Activated naive CD8-positive, alpha-beta T cell treated with anti-CD3 and anti-CD28 coated beads, Interleukin-2, amount 10 ng/mL, durations not matched to agents 7 days and 5 days (primary cell): ENCODE measurements around the gene PODXL2. TPM values are rescaled to one million over a fixed set of nuclear protein-coding genes. Genes with fewer than 3 reads are reported as not detected.
"Not testable (repeated sequence)": the region's sequence is repeated elsewhere in the genome, so short reads cannot be mapped to it uniquely, and the experiment has no call there.

Source experiments
- ATAC-seq: fragments of 150-1000 bp; cut with Tn5 transposase; one replicate; pipeline ENCODE4 v1.10.0; 2021; ENCODE audit warnings: low read depth, moderate library complexity
- POLR2A ChIA-PET: fragments of 350-600 bp; sonication (Branson Sonifier 250); formaldehyde crosslinking; loops from one replicate; lab custom pipeline; 2021; ENCODE audit warnings: antibody characterized with exemption; lab: Charles Lee
- DNase-seq: peaks from one replicate; pipeline ENCODE4 v3.0.0; 2021
- H3K27ac Mint-ChIP-seq: one replicate; pipeline ENCODE4 v1.8.0; 2022; ENCODE audit warnings: mild to moderate bottlenecking, mixed read lengths
- H3K27me3 Mint-ChIP-seq: one replicate; pipeline ENCODE4 v1.8.0; 2022; ENCODE audit warnings: mild to moderate bottlenecking, moderate library complexity, mixed read lengths
- H3K36me3 Mint-ChIP-seq: one replicate; pipeline ENCODE4 v1.8.0; 2021; ENCODE audit warnings: mild to moderate bottlenecking, mixed read lengths
- H3K4me1 Mint-ChIP-seq: one replicate; pipeline ENCODE4 v1.8.0; 2021; ENCODE audit warnings: mixed read lengths
- H3K4me3 Mint-ChIP-seq: one replicate; pipeline ENCODE4 v1.8.0; 2022; ENCODE audit warnings: mild to moderate bottlenecking, moderate library complexity, mixed read lengths
- H3K9me3 Mint-ChIP-seq: one replicate; pipeline ENCODE4 v1.8.0; 2021; ENCODE audit warnings: mixed read lengths
- total RNA-seq, 2 experiments: library from RNA; stranded (reverse); gene quantifications; one replicate each; pipeline ENCODE4 v1.2.3, GENCODE V29; 2021

The PODXL2 gene
- total RNA-seq, 2 experiments from 2014 or later: 2.2 TPM

- no peaks in the 10 kb centered on the region for H3K36me3 Mint-ChIP-seq
- H3K27ac Mint-ChIP-seq: no peak overlapping the region
- no peaks in the 10 kb centered on the region for H3K9me3 Mint-ChIP-seq
- peaks cover 2% of the 10 kb centered on the region for H3K4me1 Mint-ChIP-seq
- no peaks in the 10 kb centered on the region for H3K27me3 Mint-ChIP-seq
- DNase-seq (no peak), ATAC-seq (no peak)
- H3K4me3 Mint-ChIP-seq: no peak overlapping the region
- POLR2A ChIA-PET: interaction anchor here (1.2 kb wide), 1 partner anchor 27 kb away, joined by 3 read pairs; no protein-coding TSS in a partner anchor
These were observed 16.5 kb downstream of the PODXL2 start for GRCh38 chr3:127645371-127646015.

- ATAC-seq (no peak), DNase-seq (no peak)
- H3K27me3 Mint-ChIP-seq: no peaks in the 10 kb centered on the region
- peaks cover 2% of the 10 kb centered on the region for H3K4me1 Mint-ChIP-seq
- H3K27ac Mint-ChIP-seq: no peak overlapping the region
- POLR2A ChIA-PET: no interaction called here
- H3K9me3 Mint-ChIP-seq: no peaks in the 10 kb centered on the region
- no peaks in the 10 kb centered on the region for H3K36me3 Mint-ChIP-seq
- H3K4me3 Mint-ChIP-seq: no peak overlapping the region
These were observed 17.6 kb downstream of the PODXL2 start for GRCh38 chr3:127646501-127647046.

GRCh38 chr3:127647166-127647844, 18.3 kb downstream of the PODXL2 start:
- no peak for DNase-seq
- H3K27me3 Mint-ChIP-seq: no peaks in the 10 kb centered on the region
- no peaks in the 10 kb centered on the region for H3K9me3 Mint-ChIP-seq
- no peak overlapping the region for H3K4me3 Mint-ChIP-seq
- no peak overlapping the region for H3K27ac Mint-ChIP-seq
- POLR2A ChIA-PET: interaction anchor here (1.2 kb wide), 2 partner anchors 25 to 49 kb away, joined by 3 read pairs; no protein-coding TSS in a partner anchor
- no peak for ATAC-seq
- peaks cover 2% of the 10 kb centered on the region for H3K4me1 Mint-ChIP-seq
- no peaks in the 10 kb centered on the region for H3K36me3 Mint-ChIP-seq

GRCh38 chr3:127647845-127648204, 18.8 kb downstream of the PODXL2 start:
- Mint-ChIP-seq H3K4me1 (peaks cover 2% of the 10 kb centered on the region), H3K36me3 (no peaks in the 10 kb centered on the region), H3K9me3 (no peaks in the 10 kb centered on the region), H3K4me3 (no peak overlapping the region), H3K27ac (no peak overlapping the region), H3K27me3 (no peaks in the 10 kb centered on the region)
- DNase-seq: no peak
- ATAC-seq: no peak
- POLR2A ChIA-PET: interaction anchor here (1.2 kb wide), 2 partner anchors 24 to 50 kb away, joined by 3 read pairs; no protein-coding TSS in a partner anchor

GRCh38 chr3:127650236-127650635, 21.3 kb downstream of the PODXL2 start:
- Mint-ChIP-seq H3K9me3 (no peaks in the 10 kb centered on the region), H3K27me3 (peaks cover 3% of the 10 kb centered on the region), H3K4me1 (no peaks in the 10 kb centered on the region), H3K36me3 (no peaks in the 10 kb centered on the region), H3K27ac (no peak overlapping the region), H3K4me3 (no peak overlapping the region)
- ATAC-seq (no peak), DNase-seq (no peak)
- POLR2A ChIA-PET: interaction anchor here (1.0 kb wide), 1 partner anchor 14 kb away, joined by 3 read pairs; no protein-coding TSS in a partner anchor

- peaks cover 7% of the 10 kb centered on the region for H3K27me3 Mint-ChIP-seq
- DNase-seq: no peak
- no peaks in the 10 kb centered on the region for H3K9me3 Mint-ChIP-seq
- POLR2A ChIA-PET: no interaction called here
- no peak overlapping the region for H3K27ac Mint-ChIP-seq
- H3K4me1 Mint-ChIP-seq: no peaks in the 10 kb centered on the region
- no peak overlapping the region for H3K4me3 Mint-ChIP-seq
- no peak for ATAC-seq
- H3K36me3 Mint-ChIP-seq: no peaks in the 10 kb centered on the region
These were observed 22.7 kb downstream of the PODXL2 start for GRCh38 chr3:127651516-127652172.

- no peaks in the 10 kb centered on the region for H3K9me3 Mint-ChIP-seq
- no peaks in the 10 kb centered on the region for H3K36me3 Mint-ChIP-seq
- POLR2A ChIA-PET: no interaction called here
- peaks cover 7% of the 10 kb centered on the region for H3K27me3 Mint-ChIP-seq
- DNase-seq (no peak), ATAC-seq (peak; percentile 45)
- H3K4me1 Mint-ChIP-seq: no peaks in the 10 kb centered on the region
- H3K27ac Mint-ChIP-seq: no peak overlapping the region
- no peak overlapping the region for H3K4me3 Mint-ChIP-seq
These were observed 23.4 kb downstream of the PODXL2 start for GRCh38 chr3:127652246-127652995.

GRCh38 chr3:127654374-127654773, 25.4 kb downstream of the PODXL2 start:
- ATAC-seq: no peak
- no peaks in the 10 kb centered on the region for H3K9me3 Mint-ChIP-seq
- H3K36me3 Mint-ChIP-seq: no peaks in the 10 kb centered on the region
- H3K4me1 Mint-ChIP-seq: no peaks in the 10 kb centered on the region
- DNase-seq: no peak
- H3K27me3 Mint-ChIP-seq: peaks cover 24% of the 10 kb centered on the region
- H3K27ac Mint-ChIP-seq: no peak overlapping the region
- POLR2A ChIA-PET: no interaction called here
- no peak overlapping the region for H3K4me3 Mint-ChIP-seq

- DNase-seq, POLR2A ChIA-PET, H3K36me3 Mint-ChIP-seq: not testable (repeated sequence)
These were observed 26.0 kb downstream of the PODXL2 start for GRCh38 chr3:127654993-127655392.

GRCh38 chr3:127655641-127656040, 26.7 kb downstream of the PODXL2 start:
- peaks cover 24% of the 10 kb centered on the region for H3K27me3 Mint-ChIP-seq
- H3K9me3 Mint-ChIP-seq: no peaks in the 10 kb centered on the region
- ATAC-seq: no peak
- no peak overlapping the region for H3K4me3 Mint-ChIP-seq
- no peaks in the 10 kb centered on the region for H3K4me1 Mint-ChIP-seq
- H3K36me3 Mint-ChIP-seq: no peaks in the 10 kb centered on the region
- DNase-seq: no peak
- H3K27ac Mint-ChIP-seq: no peak overlapping the region
- POLR2A ChIA-PET: no interaction called here

More at GRCh38 chr3:127654993-127655392, 26.0 kb downstream of the PODXL2 start:
- not testable (repeated sequence) for H3K4me3 Mint-ChIP-seq, H3K27ac Mint-ChIP-seq, ATAC-seq, H3K9me3 Mint-ChIP-seq, H3K4me1 Mint-ChIP-seq
- peaks cover 24% of the 10 kb centered on the region for H3K27me3 Mint-ChIP-seq

GRCh38 chr3:127656906-127657305, 27.9 kb downstream of the PODXL2 start:
- no peaks in the 10 kb centered on the region for H3K36me3 Mint-ChIP-seq

GRCh38 chr3:127658234-127658633, 29.2 kb downstream of the PODXL2 start:
- H3K9me3 Mint-ChIP-seq: no peaks in the 10 kb centered on the region
- no peaks in the 10 kb centered on the region for H3K4me1 Mint-ChIP-seq
- H3K27ac Mint-ChIP-seq: no peak overlapping the region
- peaks cover 20% of the 10 kb centered on the region for H3K27me3 Mint-ChIP-seq
- POLR2A ChIA-PET: interaction anchor here (0.7 kb wide), 2 partner anchors 436 to 1102 kb away, joined by 4 to 9 read pairs; no protein-coding TSS in a partner anchor
- no peak for ATAC-seq
- no peaks in the 10 kb centered on the region for H3K36me3 Mint-ChIP-seq
- DNase-seq: no peak
- no peak overlapping the region for H3K4me3 Mint-ChIP-seq

More at GRCh38 chr3:127656906-127657305, 27.9 kb downstream of the PODXL2 start:
- no peak overlapping the region for H3K27ac Mint-ChIP-seq
- POLR2A ChIA-PET: no interaction called here
- peaks cover 24% of the 10 kb centered on the region for H3K27me3 Mint-ChIP-seq
- ATAC-seq: no peak
- no peaks in the 10 kb centered on the region for H3K9me3 Mint-ChIP-seq
- no peak for DNase-seq
- no peaks in the 10 kb centered on the region for H3K4me1 Mint-ChIP-seq
- H3K4me3 Mint-ChIP-seq: no peak overlapping the region
